NT2/D1 (cell line): Measurements from ENCODE around the gene CRACR2B.

Experiments used
- DNase-seq: peaks from one replicate; pipeline ENCODE4 v3.0.0-alpha.2; 2011; ENCODE audit warnings: low read depth, low spot score
- H3K27me3 ChIP-seq: 2 replicates; pipeline ENCODE4 v1.6.0; 2011; ENCODE audit warnings: mild to moderate bottlenecking; ENCODE audit not compliant: insufficient read length, insufficient read depth
- H3K36me3 ChIP-seq: 2 replicates; pipeline ENCODE4 v1.6.1; 2011; ENCODE audit warnings: mild to moderate bottlenecking, low read length, mixed read lengths; ENCODE audit not compliant: insufficient read depth, insufficient read length
- H3K4me1 ChIP-seq: 2 replicates; pipeline ENCODE4 v1.5.1; 2011; ENCODE audit not compliant: insufficient read depth, insufficient read length
- H3K4me3 ChIP-seq: 2 replicates; pipeline ENCODE4 v1.5.1; 2011; ENCODE audit warnings: low read depth; ENCODE audit not compliant: insufficient read length
- H3K9ac ChIP-seq: 2 replicates; pipeline ENCODE4 v1.6.0; 2011; ENCODE audit warnings: low read depth; ENCODE audit not compliant: insufficient read length
- H3K9me3 ChIP-seq: 2 replicates; pipeline ENCODE4 v1.5.1; 2011; ENCODE audit warnings: mild to moderate bottlenecking, low read length; ENCODE audit not compliant: insufficient read depth
- SUZ12 ChIP-seq: IDR thresholded peaks from 2 replicates; pipeline ENCODE4 v1.6.1; 2011; ENCODE audit not compliant: insufficient read length, insufficient read depth; ENCODE audit errors: extremely low read depth
- YY1 ChIP-seq: IDR thresholded peaks from 2 replicates; pipeline ENCODE4 v1.6.1; 2011; ENCODE audit not compliant: insufficient read length, insufficient read depth
- ZNF274 ChIP-seq: IDR thresholded peaks from 2 replicates; pipeline ENCODE4 v1.6.1; 2011; ENCODE audit warnings: mild to moderate bottlenecking, low read depth, low read length

Gene CRACR2B

DNA sequence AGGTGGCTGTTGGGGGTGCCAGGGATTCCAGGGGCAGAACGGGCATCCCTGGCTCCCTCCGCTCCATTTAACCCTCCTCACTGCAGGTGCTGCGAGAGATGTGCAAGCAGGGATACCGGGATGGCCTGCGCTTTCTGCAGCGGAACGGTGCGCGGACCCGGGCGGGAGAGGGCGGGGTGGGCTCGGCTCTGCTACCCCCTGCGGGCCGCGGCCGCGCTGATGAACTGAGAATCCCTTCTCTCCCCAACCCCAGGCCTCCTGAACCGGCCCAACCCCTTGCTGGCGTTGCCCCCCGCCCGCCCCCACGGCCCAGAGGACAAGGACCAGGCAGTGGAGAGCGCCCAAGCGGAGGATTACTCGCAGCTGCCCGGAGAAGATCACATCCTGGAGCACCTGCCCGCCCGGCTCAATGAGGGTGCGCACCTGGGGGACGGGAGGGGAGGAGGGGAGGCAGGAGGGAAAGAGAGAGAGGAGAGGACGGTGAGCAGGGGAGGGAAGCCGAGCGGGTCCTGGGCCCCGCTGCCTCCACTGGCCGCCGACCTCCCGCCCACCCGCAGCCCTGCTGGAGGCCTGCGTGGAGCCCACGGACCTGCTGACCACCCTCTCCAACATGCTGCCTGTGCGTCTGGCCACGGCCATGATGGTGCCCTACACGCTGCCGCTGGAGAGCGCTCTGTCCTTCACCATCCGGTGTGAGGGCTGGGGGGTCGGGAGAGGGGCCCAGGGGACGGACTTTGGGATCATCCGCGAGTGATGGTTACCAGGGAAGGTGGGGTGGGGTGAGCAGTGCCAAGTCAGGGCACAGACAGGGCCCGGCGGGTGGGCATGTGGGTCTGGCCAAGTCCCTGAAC lies 4.1 kb upstream of the CRACR2B start:
- H3K9me3 ChIP-seq = no peaks in the 10 kb centered on the region
- no peak overlapping the region for H3K9ac ChIP-seq
- DNase-seq = no peak
- H3K27me3 ChIP-seq = peaks cover 46% of the 10 kb centered on the region
- no peak overlapping the region for H3K4me3 ChIP-seq
- TF ChIP-seq YY1 (no peak), ZNF274 (no peak), SUZ12 (no peak)
- H3K36me3 ChIP-seq = peaks cover 39% of the 10 kb centered on the region
- peaks cover 36% of the 10 kb centered on the region for H3K4me1 ChIP-seq

DNA sequence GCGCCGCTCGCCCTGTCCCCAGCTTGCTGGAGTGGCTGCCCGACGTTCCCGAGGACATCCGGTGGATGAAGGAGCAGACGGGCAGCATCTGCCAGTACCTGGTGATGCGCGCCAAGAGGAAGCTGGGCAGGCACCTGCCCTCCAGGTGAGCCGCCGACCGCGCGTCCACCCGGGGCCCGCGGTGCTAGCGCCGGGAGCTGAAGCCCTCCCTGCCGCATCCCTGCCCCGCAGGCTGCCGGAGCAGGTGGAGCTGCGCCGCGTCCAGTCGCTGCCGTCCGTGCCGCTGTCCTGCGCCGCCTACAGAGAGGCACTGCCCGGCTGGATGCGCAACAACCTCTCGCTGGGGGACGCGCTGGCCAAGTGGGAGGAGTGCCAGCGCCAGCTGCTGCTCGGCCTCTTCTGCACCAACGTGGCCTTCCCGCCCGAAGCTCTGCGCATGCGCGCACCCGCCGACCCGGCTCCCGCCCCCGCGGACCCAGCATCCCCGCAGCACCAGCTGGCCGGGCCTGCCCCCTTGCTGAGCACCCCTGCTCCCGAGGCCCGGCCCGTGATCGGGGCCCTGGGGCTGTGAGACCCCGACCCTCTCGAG lies 3.3 kb upstream of the CRACR2B start:
- Histone ChIP-seq H3K36me3 (peaks cover 39% of the 10 kb centered on the region), H3K4me3 (no peak overlapping the region), H3K9me3 (no peaks in the 10 kb centered on the region), H3K27me3 (peaks cover 52% of the 10 kb centered on the region), H3K4me1 (peaks cover 36% of the 10 kb centered on the region), H3K9ac (no peak overlapping the region)
- DNase-seq = no peak
- TF ChIP-seq YY1 = no peak
- no peak for TF ChIP-seq SUZ12
- TF ChIP-seq ZNF274 = no peak

DNA sequence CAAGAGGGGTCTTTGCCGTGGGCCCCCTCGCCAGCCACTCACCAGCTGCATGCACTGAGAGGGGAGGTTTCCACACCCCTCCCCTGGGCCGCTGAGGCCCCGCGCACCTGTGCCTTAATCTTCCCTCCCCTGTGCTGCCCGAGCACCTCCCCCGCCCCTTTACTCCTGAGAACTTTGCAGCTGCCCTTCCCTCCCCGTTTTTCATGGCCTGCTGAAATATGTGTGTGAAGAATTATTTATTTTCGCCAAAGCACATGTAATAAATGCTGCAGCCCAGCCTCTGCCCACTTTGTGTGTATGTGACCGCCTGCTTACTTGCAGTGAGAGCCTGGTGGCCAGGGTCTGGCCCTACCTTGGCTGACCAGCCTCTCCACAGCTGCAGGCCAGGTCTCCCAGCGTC lies 2.8 kb upstream of the CRACR2B start:
- H3K36me3 ChIP-seq = peaks cover 39% of the 10 kb centered on the region
- no peak overlapping the region for H3K4me3 ChIP-seq
- peaks cover 40% of the 10 kb centered on the region for H3K4me1 ChIP-seq
- H3K9ac ChIP-seq = no peak overlapping the region
- TF ChIP-seq YY1 (no peak), ZNF274 (no peak), SUZ12 (no peak)
- no peak for DNase-seq
- no peaks in the 10 kb centered on the region for H3K9me3 ChIP-seq
- peaks cover 55% of the 10 kb centered on the region for H3K27me3 ChIP-seq

GRCh38 chr11:825366-826226 lies 2.1 kb upstream of the CRACR2B start:
- Histone ChIP-seq H3K4me1 (peaks cover 37% of the 10 kb centered on the region), H3K9me3 (no peaks in the 10 kb centered on the region), H3K4me3 (no peak overlapping the region), H3K36me3 (peaks cover 39% of the 10 kb centered on the region), H3K9ac (peak overlapping the region; percentile 38), H3K27me3 (peaks cover 58% of the 10 kb centered on the region)
- DNase-seq = no peak
- TF ChIP-seq ZNF274 (no peak), SUZ12 (no peak)

DNA sequence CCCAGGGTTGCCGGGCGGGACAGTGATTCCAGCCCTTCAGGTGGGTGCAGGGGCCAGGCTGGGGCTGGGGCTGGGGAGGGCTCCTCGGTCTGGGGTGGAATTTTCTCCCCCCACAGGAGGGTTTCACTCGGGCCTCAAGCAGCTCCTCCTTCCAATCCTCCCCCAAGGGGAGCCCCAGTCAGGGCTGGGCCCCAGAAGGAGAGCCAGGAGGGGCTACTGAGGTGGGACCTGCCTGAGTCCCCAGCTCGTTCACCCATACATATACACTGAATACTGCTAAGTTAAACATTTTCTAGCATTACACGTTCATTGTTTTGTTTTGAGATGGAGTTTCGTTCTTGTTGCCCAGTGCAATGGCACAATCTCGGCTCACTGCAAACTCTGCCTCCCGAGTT lies 1.5 kb upstream of the CRACR2B start:
- no peak overlapping the region for H3K4me3 ChIP-seq
- peak overlapping the region; percentile 38 for H3K9ac ChIP-seq
- peaks cover 58% of the 10 kb centered on the region for H3K27me3 ChIP-seq
- no peak for TF ChIP-seq YY1
- no peak for TF ChIP-seq ZNF274
- no peak for TF ChIP-seq SUZ12
- no peak for DNase-seq
- H3K4me1 ChIP-seq = peaks cover 31% of the 10 kb centered on the region
- H3K9me3 ChIP-seq = no peaks in the 10 kb centered on the region
- H3K36me3 ChIP-seq = peaks cover 34% of the 10 kb centered on the region

DNA sequence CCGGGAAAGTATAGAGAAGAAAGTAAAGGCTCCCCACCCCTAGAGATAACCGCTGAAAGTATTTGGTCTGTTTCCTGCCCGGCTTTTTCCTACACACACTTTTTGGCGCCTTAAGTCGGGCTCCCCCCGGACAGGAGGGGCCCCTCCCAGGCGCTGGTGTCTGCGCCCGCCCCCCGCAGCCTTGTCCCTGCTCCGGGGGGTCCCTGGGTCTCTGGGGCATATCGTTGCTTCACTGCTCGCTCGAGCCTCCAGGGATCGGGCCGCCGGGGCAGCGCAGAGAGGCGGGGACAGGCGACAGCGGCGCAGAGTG lies 928 bp upstream of the CRACR2B start:
- peaks cover 64% of the 10 kb centered on the region for H3K27me3 ChIP-seq
- peak overlapping the region; percentile 74 for H3K9ac ChIP-seq
- TF ChIP-seq YY1 = no peak
- H3K36me3 ChIP-seq = peaks cover 29% of the 10 kb centered on the region
- peak overlapping the region; percentile 28 for H3K4me3 ChIP-seq
- peaks cover 33% of the 10 kb centered on the region for H3K4me1 ChIP-seq
- no peak for DNase-seq
- H3K9me3 ChIP-seq = no peaks in the 10 kb centered on the region

GRCh38 chr11:827146-827896 lies 398 bp upstream of the CRACR2B start:
- Histone ChIP-seq H3K27me3 (peaks cover 69% of the 10 kb centered on the region), H3K9ac (peak overlapping the region; percentile 74), H3K36me3 (peaks cover 23% of the 10 kb centered on the region), H3K4me1 (peaks cover 39% of the 10 kb centered on the region), H3K9me3 (no peaks in the 10 kb centered on the region), H3K4me3 (peak overlapping the region; percentile 28)
- no peak for TF ChIP-seq YY1
- no peak for TF ChIP-seq SUZ12
- DNase-seq = no peak
